ENCODE data around the gene PLA2G3.

Gene PLA2G3

DNA sequence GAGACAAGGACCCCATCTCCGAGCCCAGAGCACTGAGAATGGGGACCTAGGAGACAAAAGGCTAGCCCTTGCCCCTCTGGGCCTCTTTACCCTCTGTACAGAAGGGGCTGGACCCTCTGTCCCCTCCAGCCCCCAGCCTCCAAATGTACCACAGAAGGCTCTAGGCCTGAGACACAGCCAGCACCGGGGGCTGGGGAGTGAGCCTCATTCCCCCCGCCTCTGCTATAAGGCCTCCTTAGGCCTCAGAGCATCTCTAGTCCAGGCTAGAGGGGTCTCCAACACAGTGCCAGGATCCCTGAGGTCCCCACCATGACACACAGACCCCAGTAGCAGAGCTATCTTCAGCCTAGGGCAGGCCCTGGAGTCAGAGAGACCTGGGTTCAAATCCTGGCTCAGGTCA is 54.4 kb downstream of the PLA2G3 start:
- DNase-seq: no peak

DNA sequence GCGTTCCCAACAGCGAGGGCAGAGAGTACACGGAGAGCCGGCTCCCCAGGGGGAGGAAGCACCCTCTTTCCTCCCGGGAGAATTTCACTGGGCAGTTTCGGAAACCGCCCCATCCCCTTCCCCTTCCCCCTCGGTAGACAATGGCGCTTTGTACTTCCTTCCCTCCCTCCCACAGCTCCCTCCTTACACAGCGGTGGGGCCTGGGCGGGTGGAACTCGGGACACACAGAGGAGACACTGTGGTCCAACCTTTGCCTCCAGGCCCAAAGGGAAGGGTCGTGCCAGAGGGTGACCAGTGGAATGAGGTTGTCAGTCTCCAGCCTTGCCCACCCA is 54.8 kb downstream of the PLA2G3 start:
- DNase-seq: no peak

DNA sequence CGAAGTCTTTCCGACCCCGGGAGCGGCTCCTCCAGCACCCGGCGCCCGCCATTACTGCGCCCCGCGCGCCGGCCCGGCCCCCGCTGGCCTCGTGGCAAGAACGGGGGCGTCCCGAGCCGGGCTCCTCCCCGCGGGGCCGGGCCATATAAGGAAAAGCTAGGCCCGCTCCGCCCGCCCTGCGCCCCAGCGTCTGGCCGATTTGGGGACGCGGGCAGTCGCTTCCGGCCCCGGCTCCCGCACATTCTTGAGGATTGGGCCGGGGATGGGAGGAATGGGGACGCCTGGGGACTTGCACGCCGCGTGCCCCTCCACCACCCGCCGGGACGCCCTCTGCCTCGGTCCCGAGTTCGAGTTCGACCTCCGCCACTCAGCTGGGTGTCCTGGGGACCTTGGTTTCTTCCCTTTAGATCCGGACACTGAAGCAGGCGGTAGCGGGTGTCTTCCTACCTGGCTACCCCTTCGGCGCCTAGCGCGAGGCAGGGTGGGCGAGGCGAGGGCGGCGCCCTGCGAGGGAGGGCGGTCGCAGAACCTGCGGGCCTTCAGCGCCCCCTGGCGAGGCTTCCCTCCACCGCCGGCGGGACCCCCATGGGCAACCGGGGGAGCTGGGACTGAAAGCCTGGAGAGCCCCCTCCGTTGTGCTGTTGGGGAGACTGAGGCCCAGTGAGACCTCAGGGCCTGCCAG is 55.4 kb downstream of the PLA2G3 start:
- peak; percentile 81 for DNase-seq
